Measurements from ENCODE around the gene NAGPA.

DNA sequence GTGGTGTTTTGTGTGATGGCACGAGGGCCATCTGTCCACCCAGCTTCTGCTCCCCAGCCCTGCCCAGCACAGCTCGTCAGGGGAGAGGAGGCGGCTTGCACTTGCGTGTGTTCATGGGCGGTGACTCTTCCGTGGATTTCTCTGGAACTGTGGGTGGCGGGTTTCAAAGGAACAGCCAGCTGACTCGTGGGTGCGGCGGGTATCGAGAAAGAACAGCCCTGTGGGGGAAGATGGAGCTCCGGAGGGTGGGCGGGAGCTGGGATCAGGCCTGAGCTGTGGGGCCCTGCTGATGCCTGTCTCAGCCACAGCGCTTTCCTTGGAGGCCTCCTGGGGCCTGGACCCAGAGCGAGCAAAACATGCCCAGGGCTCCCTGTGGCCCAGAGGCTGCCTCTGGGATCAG, 13.2 kb downstream of the NAGPA start:
- TF ChIP-seq, protein P1, sequence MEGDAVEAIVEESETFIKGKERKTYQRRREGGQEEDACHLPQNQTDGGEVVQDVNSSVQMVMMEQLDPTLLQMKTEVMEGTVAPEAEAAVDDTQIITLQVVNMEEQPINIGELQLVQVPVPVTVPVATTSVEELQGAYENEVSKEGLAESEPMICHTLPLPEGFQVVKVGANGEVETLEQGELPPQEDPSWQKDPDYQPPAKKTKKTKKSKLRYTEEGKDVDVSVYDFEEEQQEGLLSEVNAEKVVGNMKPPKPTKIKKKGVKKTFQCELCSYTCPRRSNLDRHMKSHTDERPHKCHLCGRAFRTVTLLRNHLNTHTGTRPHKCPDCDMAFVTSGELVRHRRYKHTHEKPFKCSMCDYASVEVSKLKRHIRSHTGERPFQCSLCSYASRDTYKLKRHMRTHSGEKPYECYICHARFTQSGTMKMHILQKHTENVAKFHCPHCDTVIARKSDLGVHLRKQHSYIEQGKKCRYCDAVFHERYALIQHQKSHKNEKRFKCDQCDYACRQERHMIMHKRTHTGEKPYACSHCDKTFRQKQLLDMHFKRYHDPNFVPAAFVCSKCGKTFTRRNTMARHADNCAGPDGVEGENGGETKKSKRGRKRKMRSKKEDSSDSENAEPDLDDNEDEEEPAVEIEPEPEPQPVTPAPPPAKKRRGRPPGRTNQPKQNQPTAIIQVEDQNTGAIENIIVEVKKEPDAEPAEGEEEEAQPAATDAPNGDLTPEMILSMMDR (optimal IDR thresholded peaks at IDR 0.05 in 1 of 3, IDR thresholded peaks at IDR 0.05 in 1 of 3, conservative IDR thresholded peaks at IDR 0.05 in 1 of 3; ENCODE audit: extremely low read depth in 1 of 3, insufficient read depth in 2 of 3, low read length in 3 of 3), result no peak
- no peak for TF ChIP-seq EZH2 (IDR thresholded peaks at IDR 0.05; ENCODE audit: low read length)

All from keratinocyte (primary cell).